SK-N-SH treated with all-trans-retinoic acid at 6 μM for 48 hours (cell line): ENCODE results near the gene TMEM69.

Source experiments
- ATAC-seq: fragments of 200-7000 bp; cut with Tn5 transposase; 3 replicates; pipeline ENCODE4 v1.9.1; 2020; ENCODE audit warnings: mild to moderate bottlenecking, moderate library complexity
- ARNTL ChIP-seq: fragments of 450-650 bp; formaldehyde crosslinking; IDR thresholded peaks from 2 replicates; pipeline ENCODE4 v1.5.0; 2020; ENCODE audit warnings: low read depth, mild to moderate bottlenecking, moderate library complexity, borderline replicate concordance
- BACH2 ChIP-seq: fragments of 250-450 bp; sonication (Bioruptor Pico); IDR thresholded peaks from 2 replicates; pipeline ENCODE4 v1.9.0; 2021; ENCODE audit warnings: mild to moderate bottlenecking, borderline replicate concordance
- ESRRG ChIP-seq: fragments of 250-450 bp; sonication (Bioruptor Pico); IDR thresholded peaks from 2 replicates; pipeline ENCODE4 v1.6.1; 2021; ENCODE audit warnings: mild to moderate bottlenecking
- GLIS3 ChIP-seq: fragments of 250-450 bp; sonication (Bioruptor Pico); IDR thresholded peaks from 2 replicates; pipeline ENCODE4 v1.5.0; 2020; ENCODE audit warnings: mild to moderate bottlenecking, moderate library complexity
- ISL1 ChIP-seq: fragments of 250-450 bp; sonication (Bioruptor Pico); IDR thresholded peaks from 2 replicates; pipeline ENCODE4 v2.1.2; 2022; ENCODE audit warnings: mild to moderate bottlenecking, moderate library complexity
- OSR1 ChIP-seq: fragments of 250-450 bp; sonication (Bioruptor Pico); IDR thresholded peaks from 2 replicates; pipeline ENCODE4 v1.8.0; 2022; ENCODE audit warnings: moderate library complexity, mild to moderate bottlenecking, inconsistent platforms
- PPARA ChIP-seq: fragments of 250-450 bp; sonication (Bioruptor Pico); IDR thresholded peaks from 2 replicates; pipeline ENCODE4 v1.5.0; 2020; ENCODE audit warnings: mild to moderate bottlenecking, borderline replicate concordance
- RARB ChIP-seq: fragments of 250-450 bp; sonication (Bioruptor Pico); IDR thresholded peaks from 2 replicates; pipeline ENCODE4 v1.8.0; 2021; ENCODE audit warnings: mild to moderate bottlenecking, moderate library complexity
- TCF4 ChIP-seq: fragments of 250-450 bp; sonication (Bioruptor Pico); IDR thresholded peaks from 2 replicates; pipeline ENCODE4 v1.8.0; 2021; ENCODE audit warnings: mild to moderate bottlenecking, moderate library complexity, borderline replicate concordance
- ZFP3 ChIP-seq: fragments of 250-450 bp; sonication (Bioruptor Pico); IDR thresholded peaks from 2 replicates; pipeline ENCODE4 v1.5.0; 2020; ENCODE audit warnings: mild to moderate bottlenecking, moderate library complexity
- ZFP30 ChIP-seq: fragments of 450-650 bp; formaldehyde crosslinking; IDR thresholded peaks from 2 replicates; pipeline ENCODE4 v1.5.0; 2022; ENCODE audit warnings: mild to moderate bottlenecking, moderate library complexity
- ZNF565 ChIP-seq: fragments of 450-650 bp; formaldehyde crosslinking; conservative IDR thresholded peaks from 2 replicates; pipeline ENCODE4 v1.5.0; 2020; ENCODE audit warnings: low read depth, mild to moderate bottlenecking, moderate library complexity
- ZNF70 ChIP-seq: fragments of 450-650 bp; formaldehyde crosslinking; IDR thresholded peaks from 2 replicates; pipeline ENCODE4 v1.5.0; 2020; ENCODE audit warnings: mild to moderate bottlenecking, moderate library complexity
- ZNF8 ChIP-seq: fragments of 450-650 bp; formaldehyde crosslinking; IDR thresholded peaks from 2 replicates; pipeline ENCODE4 v1.5.0; 2020; ENCODE audit warnings: mild to moderate bottlenecking, moderate library complexity
- TF ChIP-seq, protein P1 (sequence below): fragments of 250-450 bp; sonication (Bioruptor Pico); IDR thresholded peaks from 2 replicates; pipeline ENCODE4 v1.5.0; 2020; ENCODE audit warnings: mild to moderate bottlenecking, moderate library complexity
- TF ChIP-seq, protein P2 (sequence below): fragments of 250-450 bp; sonication (Bioruptor Pico); IDR thresholded peaks from 2 replicates; pipeline ENCODE4 v1.8.0; 2021; ENCODE audit warnings: low read depth, mild to moderate bottlenecking, moderate library complexity, borderline replicate concordance
- TF ChIP-seq, protein P3 (sequence below): fragments of 250-450 bp; sonication (Bioruptor Pico); IDR thresholded peaks from 2 replicates; pipeline ENCODE4 v1.5.1; 2021; ENCODE audit warnings: mild to moderate bottlenecking, moderate library complexity
- TF ChIP-seq, protein P4 (sequence below): fragments of 250-450 bp; sonication (Bioruptor Pico); IDR thresholded peaks from 2 replicates; pipeline ENCODE4 v1.8.0; 2020; ENCODE audit warnings: mild to moderate bottlenecking, moderate library complexity, borderline replicate concordance

The TMEM69 gene

DNA sequence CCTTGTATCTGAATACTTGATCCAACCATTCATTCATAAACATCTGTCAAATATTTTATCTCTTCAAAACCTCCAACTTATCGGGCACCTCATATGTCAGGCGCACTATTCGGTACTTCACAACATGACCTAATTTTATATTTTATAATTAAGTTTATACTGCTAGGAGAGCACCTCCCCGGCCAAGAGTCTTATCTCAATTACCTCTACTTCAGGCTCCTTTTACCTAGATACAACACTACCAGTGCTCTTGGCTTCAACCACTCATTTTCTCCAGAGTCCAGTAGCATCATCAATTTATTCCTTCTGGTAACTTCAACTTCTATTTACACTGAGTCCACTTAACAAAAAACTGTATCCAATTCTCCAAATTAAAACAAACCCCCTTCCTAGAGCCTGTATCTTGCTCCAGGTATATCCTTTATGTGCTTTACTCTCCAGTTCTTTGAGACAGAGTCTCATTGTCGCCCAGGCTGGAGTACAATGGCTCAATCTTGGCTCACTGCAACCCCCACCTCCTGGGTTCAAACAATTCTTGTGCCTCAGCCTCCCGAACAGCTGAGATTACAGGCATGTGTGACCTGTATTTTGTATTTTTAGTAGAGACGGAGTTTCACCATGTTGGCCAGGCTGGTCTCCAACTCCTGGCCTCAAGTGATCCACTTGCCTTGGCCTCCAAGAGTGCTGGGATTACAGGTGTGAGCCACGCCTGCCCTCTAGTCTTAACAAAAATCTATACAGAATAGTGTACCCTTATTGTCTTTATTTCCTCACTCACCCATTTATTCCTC, 20.5 kb upstream of the TMEM69 start (continued):
- TF ChIP-seq, protein P1, sequence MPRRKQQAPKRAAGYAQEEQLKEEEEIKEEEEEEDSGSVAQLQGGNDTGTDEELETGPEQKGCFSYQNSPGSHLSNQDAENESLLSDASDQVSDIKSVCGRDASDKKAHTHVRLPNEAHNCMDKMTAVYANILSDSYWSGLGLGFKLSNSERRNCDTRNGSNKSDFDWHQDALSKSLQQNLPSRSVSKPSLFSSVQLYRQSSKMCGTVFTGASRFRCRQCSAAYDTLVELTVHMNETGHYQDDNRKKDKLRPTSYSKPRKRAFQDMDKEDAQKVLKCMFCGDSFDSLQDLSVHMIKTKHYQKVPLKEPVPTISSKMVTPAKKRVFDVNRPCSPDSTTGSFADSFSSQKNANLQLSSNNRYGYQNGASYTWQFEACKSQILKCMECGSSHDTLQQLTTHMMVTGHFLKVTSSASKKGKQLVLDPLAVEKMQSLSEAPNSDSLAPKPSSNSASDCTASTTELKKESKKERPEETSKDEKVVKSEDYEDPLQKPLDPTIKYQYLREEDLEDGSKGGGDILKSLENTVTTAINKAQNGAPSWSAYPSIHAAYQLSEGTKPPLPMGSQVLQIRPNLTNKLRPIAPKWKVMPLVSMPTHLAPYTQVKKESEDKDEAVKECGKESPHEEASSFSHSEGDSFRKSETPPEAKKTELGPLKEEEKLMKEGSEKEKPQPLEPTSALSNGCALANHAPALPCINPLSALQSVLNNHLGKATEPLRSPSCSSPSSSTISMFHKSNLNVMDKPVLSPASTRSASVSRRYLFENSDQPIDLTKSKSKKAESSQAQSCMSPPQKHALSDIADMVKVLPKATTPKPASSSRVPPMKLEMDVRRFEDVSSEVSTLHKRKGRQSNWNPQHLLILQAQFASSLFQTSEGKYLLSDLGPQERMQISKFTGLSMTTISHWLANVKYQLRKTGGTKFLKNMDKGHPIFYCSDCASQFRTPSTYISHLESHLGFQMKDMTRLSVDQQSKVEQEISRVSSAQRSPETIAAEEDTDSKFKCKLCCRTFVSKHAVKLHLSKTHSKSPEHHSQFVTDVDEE = no peak
- TF ChIP-seq ZFP3 (CRISPR knock-in tag) = no peak
- no peak for TF ChIP-seq ZNF70 (CRISPR knock-in tag)
- TF ChIP-seq ESRRG (CRISPR knock-in tag) = no peak
- TF ChIP-seq, protein P2, sequence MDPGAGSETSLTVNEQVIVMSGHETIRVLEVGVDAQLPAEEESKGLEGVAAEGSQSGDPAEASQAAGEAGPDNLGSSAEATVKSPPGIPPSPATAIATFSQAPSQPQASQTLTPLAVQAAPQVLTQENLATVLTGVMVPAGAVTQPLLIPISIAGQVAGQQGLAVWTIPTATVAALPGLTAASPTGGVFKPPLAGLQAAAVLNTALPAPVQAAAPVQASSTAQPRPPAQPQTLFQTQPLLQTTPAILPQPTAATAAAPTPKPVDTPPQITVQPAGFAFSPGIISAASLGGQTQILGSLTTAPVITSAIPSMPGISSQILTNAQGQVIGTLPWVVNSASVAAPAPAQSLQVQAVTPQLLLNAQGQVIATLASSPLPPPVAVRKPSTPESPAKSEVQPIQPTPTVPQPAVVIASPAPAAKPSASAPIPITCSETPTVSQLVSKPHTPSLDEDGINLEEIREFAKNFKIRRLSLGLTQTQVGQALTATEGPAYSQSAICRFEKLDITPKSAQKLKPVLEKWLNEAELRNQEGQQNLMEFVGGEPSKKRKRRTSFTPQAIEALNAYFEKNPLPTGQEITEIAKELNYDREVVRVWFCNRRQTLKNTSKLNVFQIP (CRISPR knock-in tag) = no peak
- TF ChIP-seq, protein P3, sequence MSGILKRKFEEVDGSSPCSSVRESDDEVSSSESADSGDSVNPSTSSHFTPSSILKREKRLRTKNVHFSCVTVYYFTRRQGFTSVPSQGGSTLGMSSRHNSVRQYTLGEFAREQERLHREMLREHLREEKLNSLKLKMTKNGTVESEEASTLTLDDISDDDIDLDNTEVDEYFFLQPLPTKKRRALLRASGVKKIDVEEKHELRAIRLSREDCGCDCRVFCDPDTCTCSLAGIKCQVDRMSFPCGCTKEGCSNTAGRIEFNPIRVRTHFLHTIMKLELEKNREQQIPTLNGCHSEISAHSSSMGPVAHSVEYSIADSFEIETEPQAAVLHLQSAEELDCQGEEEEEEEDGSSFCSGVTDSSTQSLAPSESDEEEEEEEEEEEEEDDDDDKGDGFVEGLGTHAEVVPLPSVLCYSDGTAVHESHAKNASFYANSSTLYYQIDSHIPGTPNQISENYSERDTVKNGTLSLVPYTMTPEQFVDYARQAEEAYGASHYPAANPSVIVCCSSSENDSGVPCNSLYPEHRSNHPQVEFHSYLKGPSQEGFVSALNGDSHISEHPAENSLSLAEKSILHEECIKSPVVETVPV (CRISPR knock-in tag) = no peak

DNA sequence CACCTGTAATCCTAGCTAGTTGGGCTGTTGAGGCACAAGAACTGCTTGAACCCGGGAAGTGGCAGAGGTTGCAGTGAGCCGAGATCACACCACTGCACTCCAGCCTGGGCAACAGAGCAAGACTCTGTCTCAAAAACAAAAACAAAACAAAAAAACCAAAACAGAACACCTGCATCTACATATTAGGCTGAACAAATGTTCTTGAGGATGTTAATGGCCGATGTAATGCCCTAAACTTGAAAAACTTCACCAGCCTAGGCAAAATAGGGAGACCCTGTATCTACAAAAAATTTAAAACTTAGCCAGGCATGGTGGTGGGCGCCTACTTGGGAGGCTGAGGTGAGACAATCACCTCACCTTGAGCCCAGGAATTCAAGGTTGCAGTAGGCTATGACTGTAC, 19.5 kb upstream of the TMEM69 start:
- ATAC-seq = no peak
- TF ChIP-seq, protein P4, sequence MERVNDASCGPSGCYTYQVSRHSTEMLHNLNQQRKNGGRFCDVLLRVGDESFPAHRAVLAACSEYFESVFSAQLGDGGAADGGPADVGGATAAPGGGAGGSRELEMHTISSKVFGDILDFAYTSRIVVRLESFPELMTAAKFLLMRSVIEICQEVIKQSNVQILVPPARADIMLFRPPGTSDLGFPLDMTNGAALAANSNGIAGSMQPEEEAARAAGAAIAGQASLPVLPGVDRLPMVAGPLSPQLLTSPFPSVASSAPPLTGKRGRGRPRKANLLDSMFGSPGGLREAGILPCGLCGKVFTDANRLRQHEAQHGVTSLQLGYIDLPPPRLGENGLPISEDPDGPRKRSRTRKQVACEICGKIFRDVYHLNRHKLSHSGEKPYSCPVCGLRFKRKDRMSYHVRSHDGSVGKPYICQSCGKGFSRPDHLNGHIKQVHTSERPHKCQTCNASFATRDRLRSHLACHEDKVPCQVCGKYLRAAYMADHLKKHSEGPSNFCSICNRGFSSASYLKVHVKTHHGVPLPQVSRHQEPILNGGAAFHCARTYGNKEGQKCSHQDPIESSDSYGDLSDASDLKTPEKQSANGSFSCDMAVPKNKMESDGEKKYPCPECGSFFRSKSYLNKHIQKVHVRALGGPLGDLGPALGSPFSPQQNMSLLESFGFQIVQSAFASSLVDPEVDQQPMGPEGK = no peak

DNA sequence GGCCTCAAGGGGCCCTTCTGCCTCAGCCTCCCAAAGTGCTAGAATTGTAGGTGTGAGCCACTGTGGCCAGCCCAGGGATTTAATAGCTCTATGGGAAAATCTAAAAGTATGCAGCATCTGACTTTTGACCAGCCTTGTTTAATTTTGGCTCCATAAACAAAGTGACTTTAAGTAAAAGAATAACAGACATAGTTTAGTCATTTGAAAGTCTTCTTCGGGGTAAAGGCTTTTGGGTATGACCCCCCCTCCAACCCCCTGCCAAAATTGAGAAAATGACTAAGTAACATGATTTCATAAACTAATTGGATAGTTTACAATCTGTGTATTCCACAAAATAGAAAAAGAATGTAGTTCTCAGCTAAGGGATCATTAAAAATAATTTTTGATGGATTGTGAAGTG, 18.6 kb upstream of the TMEM69 start:
- peak; percentile 21; the same call in 1 of the 3 replicates for ATAC-seq
- TF ChIP-seq OSR1 (no peak), ZFP3 (CRISPR knock-in tag) (no peak), ZNF565 (CRISPR knock-in tag) (no peak), RARB (CRISPR knock-in tag) (no peak), ZNF8 (CRISPR knock-in tag) (no peak), GLIS3 (CRISPR knock-in tag) (no peak), TCF4 (no peak), ARNTL (CRISPR knock-in tag) (no peak), BACH2 (CRISPR knock-in tag) (no peak), ISL1 (no peak), ZFP30 (CRISPR knock-in tag) (no peak), PPARA (CRISPR knock-in tag) (no peak)

DNA sequence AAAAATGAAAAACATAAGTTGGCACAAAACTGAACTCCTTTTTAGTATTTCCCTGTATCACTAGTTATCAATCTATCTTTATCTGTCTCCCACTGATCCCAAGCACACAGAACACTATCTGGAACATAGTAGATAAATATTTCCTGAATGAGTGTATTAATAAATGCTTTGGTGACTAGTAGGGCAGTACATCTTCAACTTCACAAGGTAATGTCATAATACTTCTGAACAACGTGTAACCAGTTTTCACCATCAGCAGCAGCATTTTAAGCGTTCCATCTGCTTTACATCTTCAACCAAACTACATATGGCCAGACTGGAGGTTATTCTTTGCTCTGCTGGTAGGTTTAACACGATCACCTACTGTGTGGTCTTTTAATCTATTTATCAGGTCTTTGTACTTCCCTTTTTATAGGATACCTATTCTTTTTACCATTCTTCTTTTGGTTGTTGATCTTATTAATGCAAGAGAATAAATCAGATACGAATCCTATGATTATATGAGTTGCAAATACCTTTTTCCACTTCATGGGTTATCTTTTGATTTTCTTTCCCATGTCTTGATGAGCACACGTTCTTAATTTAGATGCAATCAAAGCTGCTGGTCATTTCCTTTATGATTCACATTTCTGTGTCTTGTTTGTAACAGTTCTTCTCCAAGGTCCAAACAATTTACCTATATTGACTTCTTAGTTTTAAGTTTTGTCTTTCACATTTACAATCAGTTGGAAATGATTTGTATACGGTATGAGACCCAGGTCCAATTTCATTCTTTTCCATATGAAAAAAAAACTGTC, 17.9 kb upstream of the TMEM69 start:
- ATAC-seq = peak; percentile 77
- TF ChIP-seq ZFP30 (CRISPR knock-in tag) = no peak
- TF ChIP-seq, protein P2 (CRISPR knock-in tag) = no peak
- TF ChIP-seq, protein P4 = no peak
- no peak for TF ChIP-seq BACH2 (CRISPR knock-in tag)
- TF ChIP-seq, protein P1 = no peak
